Activated CD4-positive, alpha-beta T cell treated with anti-CD3 and anti-CD28 coated beads, Interleukin-2, amount 10 ng/mL, durations not matched to agents 24 days and 14 days (primary cell): ENCODE measurements around the gene VWA8. TPM values are rescaled to one million over a fixed set of nuclear protein-coding genes. Genes with fewer than 3 reads are reported as not detected.
"Not testable (repeated sequence)": the region's sequence is repeated elsewhere in the genome, so short reads cannot be mapped to it uniquely, and the experiment has no call there.

ENCODE experiments used
- DNase-seq: peaks from one replicate; pipeline ENCODE4 v3.0.0; 2022
- H3K27ac Mint-ChIP-seq: one replicate; pipeline ENCODE4 v1.8.0; 2022; ENCODE audit warnings: mild to moderate bottlenecking, mixed read lengths
- H3K27me3 Mint-ChIP-seq: one replicate; pipeline ENCODE4 v1.8.0; 2022; ENCODE audit warnings: mixed read lengths
- H3K36me3 Mint-ChIP-seq: one replicate; pipeline ENCODE4 v1.8.0; 2022; ENCODE audit warnings: low read depth, mild to moderate bottlenecking, mixed read lengths
- H3K4me1 Mint-ChIP-seq: one replicate; pipeline ENCODE4 v1.8.0; 2021; ENCODE audit warnings: mixed read lengths
- H3K4me3 Mint-ChIP-seq: one replicate; pipeline ENCODE4 v1.8.0; 2022; ENCODE audit warnings: mild to moderate bottlenecking, moderate library complexity, mixed read lengths
- H3K9me3 Mint-ChIP-seq: one replicate; pipeline ENCODE4 v1.8.0; 2021; ENCODE audit warnings: mixed read lengths
- intact Hi-C: fragments of 100-400 bp; cut with micrococcal nuclease; formaldehyde crosslinking; loops from one replicate; pipeline ENCODE4 v1.15.1; 2023
- total RNA-seq: library from RNA; stranded (reverse); gene quantifications from 2 replicates; pipeline ENCODE4 v1.2.3, GENCODE V29; 2022

The VWA8 gene
- total RNA-seq, 1 donor from 2014 or later = 28.4 TPM

DNA sequence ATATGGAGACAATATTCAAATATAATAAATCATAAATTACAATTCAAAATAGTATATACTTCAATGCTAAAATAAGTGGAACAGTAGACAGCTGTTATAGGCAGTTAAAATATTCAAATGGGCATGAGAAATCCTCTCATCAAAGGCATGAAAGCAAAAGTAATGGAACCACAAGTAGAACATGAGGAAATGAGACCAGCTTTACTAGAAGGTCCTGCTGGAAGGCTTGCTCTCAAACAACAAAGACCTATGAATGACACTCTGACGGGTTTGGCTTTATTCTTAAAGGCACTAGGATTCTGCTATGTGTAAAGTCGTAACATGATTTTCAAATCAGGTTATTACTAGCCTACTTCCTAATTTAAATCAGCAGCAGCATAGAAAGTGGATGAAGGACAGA, 148.1 kb downstream of the VWA8 start:
- H3K9me3 Mint-ChIP-seq = peaks cover 3% of the 10 kb centered on the region
- H3K27ac Mint-ChIP-seq = no peak overlapping the region
- H3K36me3 Mint-ChIP-seq = peaks cover 46% of the 10 kb centered on the region

DNA sequence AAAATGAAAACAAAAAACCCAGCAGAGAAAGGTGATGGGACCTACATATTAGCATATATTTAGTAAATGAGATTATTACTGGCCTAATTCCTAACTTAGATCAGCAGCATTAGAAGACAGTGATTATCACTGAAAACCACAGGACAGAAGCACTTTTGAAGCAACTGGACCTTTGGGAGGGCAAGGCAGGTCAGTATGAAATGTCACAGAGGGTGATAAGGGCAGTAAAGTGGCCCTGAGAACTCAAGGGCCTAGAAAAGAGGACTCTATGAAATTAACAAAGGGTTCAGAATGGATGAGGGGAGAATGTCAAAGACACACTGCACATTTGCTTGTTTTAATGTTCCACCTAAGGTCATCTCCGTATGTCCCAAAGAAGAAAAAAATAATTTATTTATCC, 148.7 kb downstream of the VWA8 start:
- H3K36me3 Mint-ChIP-seq = peaks cover 48% of the 10 kb centered on the region
- no peak overlapping the region for H3K4me3 Mint-ChIP-seq
- peaks cover 6% of the 10 kb centered on the region for H3K4me1 Mint-ChIP-seq
- H3K27ac Mint-ChIP-seq = no peak overlapping the region
- intact Hi-C loops = no loop called here
- H3K27me3 Mint-ChIP-seq = no peaks in the 10 kb centered on the region
- no peak for DNase-seq
- peaks cover 4% of the 10 kb centered on the region for H3K9me3 Mint-ChIP-seq

More for the DNA sequence above, 148.1 kb downstream of the VWA8 start:
- DNase-seq = no peak
- H3K4me1 Mint-ChIP-seq = peaks cover 6% of the 10 kb centered on the region
- no peak overlapping the region for H3K4me3 Mint-ChIP-seq
- intact Hi-C loops = no loop called here
- H3K27me3 Mint-ChIP-seq = no peaks in the 10 kb centered on the region

DNA sequence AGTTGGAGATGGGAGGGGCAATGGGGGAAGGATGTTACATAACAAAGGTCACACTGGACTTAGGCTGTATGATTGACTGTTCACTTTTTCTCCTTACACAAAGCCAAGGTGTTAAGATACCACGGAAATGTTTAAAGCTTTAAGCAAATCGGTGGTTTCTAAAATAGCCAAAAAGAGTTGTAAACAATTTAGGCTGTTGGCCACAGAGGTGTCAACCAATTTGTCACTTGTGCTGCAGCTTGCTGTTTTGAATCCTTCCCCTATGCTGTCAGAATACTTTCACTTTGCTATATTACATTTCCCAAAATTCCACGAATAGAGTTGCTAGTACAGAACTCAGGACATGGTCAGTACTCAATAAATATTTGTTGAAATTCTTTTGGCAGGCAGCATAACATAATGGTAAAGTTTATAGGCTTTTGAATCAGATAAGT, 149.3 kb downstream of the VWA8 start:
- H3K27ac Mint-ChIP-seq = no peak overlapping the region
- DNase-seq = no peak
- no peaks in the 10 kb centered on the region for H3K27me3 Mint-ChIP-seq
- H3K4me3 Mint-ChIP-seq = no peak overlapping the region
- peaks cover 6% of the 10 kb centered on the region for H3K4me1 Mint-ChIP-seq
- intact Hi-C loops = no loop called here
- peaks cover 7% of the 10 kb centered on the region for H3K9me3 Mint-ChIP-seq
- H3K36me3 Mint-ChIP-seq = peaks cover 52% of the 10 kb centered on the region

DNA sequence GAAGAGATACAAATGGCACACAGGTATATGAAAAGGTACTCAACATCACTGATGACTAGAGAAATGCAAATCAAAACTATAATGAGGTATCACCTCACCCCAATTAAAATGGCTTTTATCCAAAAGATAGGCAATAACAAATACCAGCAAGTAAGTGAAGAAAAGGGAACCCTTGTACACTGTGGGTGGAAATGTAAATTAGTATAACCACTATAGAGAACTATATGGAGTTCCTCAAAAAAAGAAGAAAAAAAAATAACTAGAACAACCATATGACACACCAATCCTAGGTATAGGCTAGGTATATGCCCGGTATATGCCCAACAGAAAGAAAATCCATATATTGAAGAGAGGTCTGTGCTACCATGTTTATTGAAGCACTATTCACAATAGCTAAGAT, 150.9 kb downstream of the VWA8 start:
- no peaks in the 10 kb centered on the region for H3K27me3 Mint-ChIP-seq
- peaks cover 51% of the 10 kb centered on the region for H3K36me3 Mint-ChIP-seq
- H3K4me3 Mint-ChIP-seq = no peak overlapping the region
- peaks cover 10% of the 10 kb centered on the region for H3K9me3 Mint-ChIP-seq
- no peak for DNase-seq
- intact Hi-C loops = no loop called here
- peaks cover 6% of the 10 kb centered on the region for H3K4me1 Mint-ChIP-seq
- H3K27ac Mint-ChIP-seq = no peak overlapping the region

DNA sequence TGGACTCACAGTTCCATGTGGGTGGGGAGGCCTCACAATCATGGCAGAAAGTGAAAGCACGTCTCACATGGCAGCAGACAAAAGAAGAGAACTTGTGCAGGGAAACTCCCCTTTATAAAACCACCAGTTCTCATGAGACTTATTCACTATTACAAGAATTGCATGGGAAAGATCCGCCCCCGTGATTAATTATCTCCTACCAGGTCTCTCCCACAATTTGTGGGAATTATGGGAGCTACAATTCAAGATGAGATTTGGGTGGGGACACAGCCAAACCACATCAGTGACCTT, 157.5 kb downstream of the VWA8 start:
- Mint-ChIP-seq H3K36me3 (peaks cover 57% of the 10 kb centered on the region), H3K9me3 (peaks cover 28% of the 10 kb centered on the region)
- H3K4me1 Mint-ChIP-seq, intact Hi-C loops, H3K27me3 Mint-ChIP-seq, H3K4me3 Mint-ChIP-seq, H3K27ac Mint-ChIP-seq, DNase-seq: not testable (repeated sequence)

DNA sequence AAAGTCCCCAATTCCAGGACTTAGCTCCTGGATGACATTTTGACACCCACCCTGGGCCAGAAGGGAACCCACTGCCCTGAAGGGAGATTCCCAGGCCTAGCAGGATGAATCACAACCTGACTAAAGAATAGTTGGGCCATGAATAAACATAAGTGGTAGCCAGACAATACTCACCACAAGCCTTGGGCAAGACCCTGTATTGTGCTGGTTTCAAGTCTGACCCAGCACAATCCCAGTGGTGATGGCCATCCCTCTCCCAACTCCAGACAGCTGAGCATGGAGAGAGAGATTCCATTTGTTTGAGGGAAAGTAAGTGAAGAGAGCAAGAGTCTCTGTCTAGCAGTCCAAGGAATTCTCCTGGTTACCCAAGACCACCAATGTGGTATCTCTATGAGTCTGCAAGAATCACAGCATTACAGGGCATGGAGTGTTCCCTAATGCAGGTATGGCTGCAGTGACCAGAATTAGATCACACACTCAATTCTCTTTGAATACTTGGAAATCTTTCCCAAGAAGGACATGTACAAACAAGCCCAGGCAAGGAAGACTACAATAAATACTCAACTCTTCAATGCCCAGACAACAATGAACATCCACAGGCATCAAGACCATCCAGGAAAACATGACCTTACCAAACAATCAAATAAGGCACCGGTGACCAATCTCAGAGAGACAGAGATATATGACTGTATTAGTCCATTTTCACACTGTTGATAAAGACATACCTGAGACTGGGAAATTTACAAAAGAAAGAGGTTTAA, 158.0 kb downstream of the VWA8 start:
- Mint-ChIP-seq H3K36me3 (peaks cover 53% of the 10 kb centered on the region), H3K27ac (no peak overlapping the region), H3K9me3 (peaks cover 28% of the 10 kb centered on the region), H3K4me1 (peaks cover 5% of the 10 kb centered on the region), H3K4me3 (no peak overlapping the region), H3K27me3 (no peaks in the 10 kb centered on the region)
- intact Hi-C loops = no loop called here
- no peak for DNase-seq

DNA sequence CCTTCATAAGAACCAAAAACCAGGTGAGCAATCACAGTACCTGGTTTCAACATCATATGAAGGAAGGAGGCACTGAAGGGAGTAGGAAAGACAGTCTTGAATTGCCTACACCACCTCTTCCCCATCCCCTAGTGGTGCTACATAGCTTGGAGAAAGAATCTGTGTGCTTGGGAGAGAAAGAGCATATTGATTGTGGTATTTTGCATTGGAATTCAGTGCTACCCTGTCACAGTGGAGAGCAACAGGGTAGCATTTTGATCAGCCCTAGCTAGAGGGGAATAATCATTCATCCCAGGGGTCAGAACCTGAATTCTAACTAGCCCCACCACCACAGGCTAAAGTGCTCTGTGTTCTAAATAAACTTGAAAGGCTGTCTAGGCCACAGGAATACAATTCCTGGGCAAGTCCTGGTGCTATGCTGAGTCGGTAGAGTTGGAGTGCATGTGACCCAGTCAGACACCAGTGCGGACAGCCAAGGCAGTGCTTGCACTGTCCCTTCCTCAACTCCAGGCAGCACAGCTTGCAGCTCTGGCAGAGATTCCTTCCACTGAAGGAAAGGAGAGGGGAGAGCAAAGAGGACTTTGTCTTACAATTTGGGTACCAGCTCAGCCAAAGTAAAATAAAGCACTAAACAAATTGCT, 158.7 kb downstream of the VWA8 start:
- no peak for DNase-seq
- Mint-ChIP-seq H3K4me1 (peaks cover 5% of the 10 kb centered on the region), H3K36me3 (peaks cover 48% of the 10 kb centered on the region), H3K27ac (no peak overlapping the region), H3K27me3 (no peaks in the 10 kb centered on the region), H3K9me3 (peaks cover 27% of the 10 kb centered on the region), H3K4me3 (no peak overlapping the region)
- intact Hi-C loops = no loop called here

DNA sequence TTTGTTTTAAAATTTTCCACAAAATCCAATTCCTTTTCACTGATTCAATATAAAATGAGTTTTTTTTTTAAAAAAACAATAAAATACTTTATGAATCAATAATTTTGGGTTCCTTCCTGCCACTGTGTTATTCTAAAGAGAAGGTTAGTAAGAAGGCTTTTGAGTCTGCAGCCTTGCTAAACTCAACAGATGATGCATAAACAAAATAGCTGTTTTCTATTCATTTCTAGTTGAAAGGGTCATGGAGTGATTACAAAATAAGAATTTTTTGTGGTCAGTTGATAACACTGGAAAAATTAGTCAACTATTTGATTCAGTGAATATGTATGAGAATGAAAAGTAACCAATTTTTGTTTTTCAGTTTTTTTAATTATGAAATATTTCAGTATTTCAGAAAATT, 169.9 kb downstream of the VWA8 start:
- peaks cover 5% of the 10 kb centered on the region for H3K9me3 Mint-ChIP-seq
- no peaks in the 10 kb centered on the region for H3K27me3 Mint-ChIP-seq
- no peak for DNase-seq
- intact Hi-C loops = no loop called here
- H3K4me1 Mint-ChIP-seq = no peaks in the 10 kb centered on the region
- peaks cover 16% of the 10 kb centered on the region for H3K36me3 Mint-ChIP-seq
- no peak overlapping the region for H3K27ac Mint-ChIP-seq
- H3K4me3 Mint-ChIP-seq = no peak overlapping the region

DNA sequence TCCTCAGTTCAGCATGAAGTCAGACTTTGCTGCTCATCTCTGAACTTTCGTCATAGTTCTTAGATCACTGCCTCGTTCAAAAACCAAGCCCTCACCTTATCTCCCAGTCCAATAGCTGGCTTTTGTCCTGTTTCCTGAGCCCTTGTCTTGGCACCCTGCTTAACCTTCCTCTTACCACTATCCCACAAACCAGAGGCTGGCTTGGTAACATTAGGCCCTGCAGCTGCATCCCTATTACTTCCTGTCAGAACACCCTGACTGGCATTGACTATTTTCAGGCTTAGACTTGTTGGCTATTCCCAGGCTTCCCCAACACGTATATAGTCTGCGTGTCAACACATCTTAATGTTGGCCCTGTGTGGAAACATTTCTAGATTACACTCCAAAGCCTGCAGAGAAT, 172.4 kb downstream of the VWA8 start:
- intact Hi-C loops = no loop called here
- DNase-seq = no peak
- Mint-ChIP-seq H3K9me3 (no peaks in the 10 kb centered on the region), H3K4me1 (no peaks in the 10 kb centered on the region), H3K4me3 (no peak overlapping the region), H3K27ac (no peak overlapping the region), H3K36me3 (peaks cover 1% of the 10 kb centered on the region), H3K27me3 (no peaks in the 10 kb centered on the region)

DNA sequence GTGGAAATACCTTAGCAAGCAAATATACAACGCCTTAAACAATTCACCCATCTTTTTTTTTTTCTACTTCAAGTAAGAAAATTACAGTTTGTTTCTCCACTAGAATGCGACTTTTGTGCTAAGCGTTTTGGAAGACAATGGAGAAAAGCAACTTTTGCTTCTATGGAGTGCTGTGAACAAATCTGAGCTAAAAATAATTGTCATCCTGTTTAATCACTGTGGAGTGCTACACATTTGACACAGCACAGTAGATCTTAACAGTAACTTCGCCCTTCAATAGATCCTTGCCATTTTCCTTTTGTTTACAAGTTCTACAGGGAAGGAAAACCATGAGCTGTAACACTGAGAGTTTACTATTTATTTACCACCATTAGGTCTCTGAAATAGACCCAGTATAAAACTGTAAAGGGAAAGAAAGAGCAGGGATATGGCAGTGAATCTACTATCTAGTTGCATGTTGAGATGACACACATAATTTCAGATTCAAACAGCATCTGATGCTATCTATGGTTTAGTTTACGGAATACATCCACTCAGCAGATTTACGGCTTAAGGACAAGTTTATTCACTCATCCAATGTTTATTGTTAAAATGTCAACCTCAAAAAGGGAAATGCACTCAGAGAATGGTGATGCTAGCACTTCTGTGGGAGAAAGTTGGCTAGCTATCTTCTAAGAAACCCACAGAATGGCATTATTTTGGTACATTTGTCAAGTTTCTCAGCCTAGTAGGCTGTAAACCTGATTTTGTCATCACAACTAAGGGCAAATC, 175.3 kb downstream of the VWA8 start:
- H3K9me3 Mint-ChIP-seq = no peaks in the 10 kb centered on the region
- no peaks in the 10 kb centered on the region for H3K27me3 Mint-ChIP-seq

DNA sequence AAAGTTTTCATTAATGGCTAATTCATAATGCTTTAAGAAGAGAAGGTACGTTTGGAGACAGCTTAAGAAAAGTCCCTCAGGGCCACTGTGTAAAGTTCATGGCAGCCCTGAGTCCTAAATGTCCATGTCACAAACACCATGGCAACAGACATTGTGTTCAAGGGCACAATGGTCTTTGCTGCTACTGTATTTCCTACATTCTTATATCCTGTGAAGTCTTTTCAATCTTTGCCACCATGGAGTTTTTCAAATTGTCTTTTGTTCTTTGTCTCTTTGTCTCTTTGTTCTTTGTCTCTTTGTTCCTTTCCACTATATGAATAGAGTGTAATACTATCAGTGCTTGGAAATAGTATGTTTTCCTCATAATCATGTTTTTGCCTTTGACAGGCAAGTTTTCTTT, 178.8 kb downstream of the VWA8 start:
- intact Hi-C loops = no loop called here
- no peaks in the 10 kb centered on the region for H3K4me1 Mint-ChIP-seq
- no peaks in the 10 kb centered on the region for H3K27me3 Mint-ChIP-seq
- no peak overlapping the region for H3K4me3 Mint-ChIP-seq
- peaks cover under 1% of the 10 kb centered on the region for H3K36me3 Mint-ChIP-seq
- no peaks in the 10 kb centered on the region for H3K9me3 Mint-ChIP-seq
- H3K27ac Mint-ChIP-seq = no peak overlapping the region
- DNase-seq = no peak

More for the DNA sequence above, 175.3 kb downstream of the VWA8 start:
- no peak for DNase-seq
- intact Hi-C loops = no loop called here
- Mint-ChIP-seq H3K36me3 (peaks cover 1% of the 10 kb centered on the region), H3K4me1 (no peaks in the 10 kb centered on the region), H3K27ac (no peak overlapping the region), H3K4me3 (no peak overlapping the region)

DNA sequence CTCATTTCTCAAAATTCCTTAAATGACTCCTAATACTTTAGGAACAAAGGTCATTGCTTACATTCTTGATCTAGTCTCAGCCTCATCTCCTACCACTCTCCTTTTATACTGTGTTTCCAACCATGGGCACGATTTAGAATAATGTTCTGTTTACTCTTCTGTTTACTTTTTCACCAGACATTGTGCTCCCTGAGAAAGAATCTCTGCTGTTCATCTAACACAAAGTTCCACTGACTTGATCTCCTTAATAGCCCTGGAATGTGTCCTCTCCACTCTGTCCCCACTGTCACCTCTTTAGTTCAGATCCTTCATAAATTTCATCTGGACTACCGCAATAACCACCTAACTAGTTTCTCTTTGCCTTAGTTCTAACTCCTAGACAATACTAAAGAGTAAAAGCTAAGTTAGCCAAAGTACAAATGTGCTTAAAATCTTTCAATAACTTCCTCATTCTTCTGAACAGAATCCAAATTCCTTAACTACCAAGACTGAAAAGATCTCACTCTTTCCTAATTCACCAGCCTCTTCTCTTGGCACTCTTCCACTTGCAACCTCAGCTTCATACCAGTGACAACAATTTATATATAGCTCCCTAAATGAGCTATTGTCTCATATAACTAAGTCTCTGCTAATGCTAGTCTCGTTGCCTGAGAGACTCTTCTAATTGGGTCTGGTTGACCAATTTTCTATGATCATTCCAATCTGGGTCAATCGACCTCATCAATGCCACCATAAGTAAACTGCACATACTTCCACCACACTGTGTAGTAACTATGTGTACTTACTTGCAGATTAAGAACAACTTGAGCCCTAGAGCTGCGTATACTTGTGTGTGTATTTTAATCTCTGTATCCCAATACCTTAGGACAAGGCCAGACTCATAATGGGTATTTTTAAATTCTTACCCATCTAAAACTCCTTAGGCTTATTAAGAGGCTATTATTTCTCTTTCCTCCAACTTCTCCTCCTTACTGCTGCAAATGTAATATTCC, 179.9 kb downstream of the VWA8 start:
- Mint-ChIP-seq H3K27ac (no peak overlapping the region), H3K4me3 (no peak overlapping the region), H3K4me1 (no peaks in the 10 kb centered on the region), H3K9me3 (no peaks in the 10 kb centered on the region), H3K27me3 (no peaks in the 10 kb centered on the region), H3K36me3 (peaks cover 3% of the 10 kb centered on the region)
- no peak for DNase-seq
- intact Hi-C loops = no loop called here

DNA sequence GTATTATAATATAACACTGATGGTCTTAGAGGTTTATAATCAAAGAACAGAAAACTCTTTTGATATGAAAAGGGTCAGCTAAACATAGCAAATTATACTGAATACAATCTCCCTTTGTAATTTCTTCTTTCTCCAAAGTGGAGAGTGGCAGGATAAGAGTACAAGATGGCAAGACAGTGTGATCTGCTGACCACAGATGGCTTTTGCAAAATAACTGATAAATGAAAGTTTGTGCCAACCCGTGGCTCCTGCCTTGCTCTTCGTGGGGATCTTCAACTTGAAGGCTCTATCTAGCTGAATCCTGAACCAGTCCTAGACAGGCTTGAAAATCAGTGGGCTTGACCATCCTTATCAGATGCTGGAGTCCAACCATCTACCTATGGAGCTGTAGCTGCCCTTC, 185.7 kb downstream of the VWA8 start:
- H3K9me3 Mint-ChIP-seq = no peaks in the 10 kb centered on the region
- H3K36me3 Mint-ChIP-seq = peaks cover 9% of the 10 kb centered on the region
- no peaks in the 10 kb centered on the region for H3K27me3 Mint-ChIP-seq
- no peak for DNase-seq
- no peak overlapping the region for H3K4me3 Mint-ChIP-seq
- H3K27ac Mint-ChIP-seq = no peak overlapping the region
- intact Hi-C loops = no loop called here
- H3K4me1 Mint-ChIP-seq = no peaks in the 10 kb centered on the region
